Measurements from ENCODE around the gene ATG4C. TPM values are rescaled to one million over a fixed set of nuclear protein-coding genes. Genes with fewer than 3 reads are reported as not detected.

ATG4C gene
- total RNA-seq, 1 experiment from 2014 or later = 6.6 TPM

DNA sequence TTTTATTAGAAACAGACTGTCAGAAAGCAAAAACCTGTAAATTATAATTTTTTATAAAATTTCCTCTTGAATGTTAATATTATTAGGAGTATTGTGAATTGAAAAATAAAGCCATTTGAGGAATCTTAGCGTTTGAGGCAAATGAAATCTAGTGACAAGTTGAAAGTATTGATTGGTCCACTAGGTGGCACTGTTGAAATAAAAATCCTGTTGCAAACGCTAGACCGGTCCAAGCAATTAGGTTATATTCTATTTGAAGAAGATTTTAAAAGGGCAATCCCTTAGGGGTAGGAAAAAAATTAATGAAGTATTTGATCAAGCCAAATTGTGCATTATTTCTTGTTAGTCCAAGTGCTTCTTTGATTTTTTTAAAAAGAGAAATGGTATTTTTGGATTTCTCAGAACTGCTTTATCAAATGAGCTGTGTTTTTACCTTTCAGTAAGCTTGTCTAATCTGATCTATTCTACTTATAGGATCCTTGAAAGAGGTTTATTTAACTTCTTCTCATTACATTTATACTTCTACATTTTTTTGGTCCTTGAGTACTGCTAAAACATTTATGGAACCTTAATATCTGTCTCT is 57.7 kb downstream of the ATG4C start:
- no peak overlapping the region for H3K4me3 ChIP-seq
- H3K4me1 ChIP-seq (replicated peaks) = no peaks in the 10 kb centered on the region
- DNase-seq (ENCODE audit: low read depth in 1 of 2, low spot score in 2 of 2) = peak in 1 of 2 experiments; percentile 38
- H3K27ac ChIP-seq = no peak overlapping the region
- no peaks in the 10 kb centered on the region for H3K27me3 ChIP-seq (replicated peaks)
- no peaks in the 10 kb centered on the region for H3K36me3 ChIP-seq
- no peaks in the 10 kb centered on the region for H3K9me3 ChIP-seq (replicated peaks)

DNA sequence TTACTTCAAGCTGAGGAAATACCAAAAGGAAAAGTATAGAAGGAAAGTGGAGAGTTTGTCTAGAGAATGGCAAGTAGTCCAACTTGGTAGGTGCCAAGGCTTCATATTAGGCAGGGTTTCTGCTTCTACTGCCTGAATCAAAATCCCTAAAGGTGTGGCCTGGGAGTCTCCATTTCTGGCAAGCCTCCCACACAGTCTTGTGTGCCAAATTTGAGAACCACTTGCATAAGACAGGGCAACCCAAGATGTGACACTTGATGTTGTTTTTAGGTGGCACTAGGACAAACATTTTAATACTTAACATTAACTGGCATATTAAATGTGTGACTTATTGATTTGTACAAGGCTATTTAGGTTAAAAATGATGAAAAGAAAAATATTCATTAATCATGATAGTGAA is 60.1 kb downstream of the ATG4C start:
- no peaks in the 10 kb centered on the region for H3K4me1 ChIP-seq (replicated peaks)
- no peak overlapping the region for H3K27ac ChIP-seq
- H3K4me3 ChIP-seq = no peak overlapping the region
- no peaks in the 10 kb centered on the region for H3K27me3 ChIP-seq (replicated peaks)
- H3K9me3 ChIP-seq (replicated peaks) = no peaks in the 10 kb centered on the region
- DNase-seq (ENCODE audit: low read depth in 1 of 2, low spot score in 2 of 2) = no peak
- no peaks in the 10 kb centered on the region for H3K36me3 ChIP-seq

DNA sequence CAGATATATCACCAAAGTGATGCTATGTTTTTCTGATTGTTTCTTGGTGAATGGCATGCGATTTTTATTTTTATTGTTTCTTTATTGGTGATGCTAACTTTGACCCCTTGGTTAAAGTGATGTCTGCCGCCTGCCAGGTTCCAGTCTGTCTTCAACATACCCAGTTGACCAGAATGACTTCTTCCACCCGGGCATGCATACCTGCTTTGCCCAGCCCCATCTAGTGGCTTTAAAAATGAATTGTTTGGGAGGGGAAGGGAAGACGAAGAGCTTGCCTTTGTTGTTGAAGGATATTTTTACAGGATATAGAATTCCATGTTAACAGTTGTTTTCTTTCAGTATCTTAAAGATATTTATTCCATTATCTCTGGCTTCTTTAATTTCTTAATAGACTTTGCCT is 65.1 kb downstream of the ATG4C start:
- Histone ChIP-seq H3K9me3 (replicated peaks) (no peaks in the 10 kb centered on the region), H3K27me3 (replicated peaks) (no peaks in the 10 kb centered on the region), H3K4me3 (no peak overlapping the region), H3K4me1 (replicated peaks) (peaks cover 13% of the 10 kb centered on the region), H3K27ac (no peak overlapping the region), H3K36me3 (no peaks in the 10 kb centered on the region)
- no peak for DNase-seq (ENCODE audit: low read depth in 1 of 2, low spot score in 2 of 2)

DNA sequence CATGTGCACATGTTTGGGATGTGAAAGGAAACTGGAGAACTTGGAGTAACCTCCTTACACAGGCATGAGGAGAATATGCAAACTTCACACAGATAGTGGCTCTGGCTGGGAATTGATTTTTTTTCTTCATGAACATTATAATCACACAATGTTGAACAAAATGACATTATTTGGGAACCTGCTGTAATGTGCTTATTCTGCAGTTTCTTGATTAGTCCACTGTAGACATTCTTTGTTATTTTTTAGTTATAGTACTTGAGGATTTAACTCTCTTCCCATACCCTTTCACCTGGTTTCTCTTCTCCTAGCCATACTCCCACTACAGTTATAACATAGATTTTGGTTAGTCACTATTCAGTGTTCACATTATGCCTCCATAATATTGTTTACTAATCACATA is 68.3 kb downstream of the ATG4C start:
- no peaks in the 10 kb centered on the region for H3K9me3 ChIP-seq (replicated peaks)
- H3K36me3 ChIP-seq = no peaks in the 10 kb centered on the region
- DNase-seq (ENCODE audit: low read depth in 1 of 2, low spot score in 2 of 2) = no peak
- peaks cover 13% of the 10 kb centered on the region for H3K4me1 ChIP-seq (replicated peaks)
- no peak overlapping the region for H3K4me3 ChIP-seq
- H3K27ac ChIP-seq = no peak overlapping the region
- H3K27me3 ChIP-seq (replicated peaks) = no peaks in the 10 kb centered on the region

DNA sequence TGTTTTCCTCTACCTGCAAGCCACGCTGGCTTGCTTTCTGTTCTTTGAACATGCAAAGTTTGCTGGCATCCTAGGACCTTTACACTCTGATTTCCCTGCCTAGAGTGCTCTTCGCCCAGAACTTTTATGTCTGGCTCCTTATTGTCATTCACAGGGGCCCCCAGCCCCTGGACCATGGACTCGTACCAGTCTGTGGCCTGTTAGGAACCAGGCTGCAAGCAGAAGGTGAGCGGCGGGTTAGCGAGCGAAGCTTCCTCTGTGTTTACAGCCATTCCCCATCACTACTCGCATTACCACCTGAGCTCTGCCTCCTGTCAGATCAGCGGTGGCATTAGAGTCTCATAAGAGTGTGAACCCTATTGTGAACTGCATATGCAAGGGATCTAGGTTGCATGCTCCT is 73.0 kb downstream of the ATG4C start:
- Histone ChIP-seq H3K27me3 (replicated peaks) (no peaks in the 10 kb centered on the region), H3K4me3 (no peak overlapping the region), H3K36me3 (no peaks in the 10 kb centered on the region), H3K9me3 (replicated peaks) (no peaks in the 10 kb centered on the region), H3K27ac (no peak overlapping the region), H3K4me1 (replicated peaks) (peaks cover 5% of the 10 kb centered on the region)
- DNase-seq (ENCODE audit: low read depth in 1 of 2, low spot score in 2 of 2) = no peak

DNA sequence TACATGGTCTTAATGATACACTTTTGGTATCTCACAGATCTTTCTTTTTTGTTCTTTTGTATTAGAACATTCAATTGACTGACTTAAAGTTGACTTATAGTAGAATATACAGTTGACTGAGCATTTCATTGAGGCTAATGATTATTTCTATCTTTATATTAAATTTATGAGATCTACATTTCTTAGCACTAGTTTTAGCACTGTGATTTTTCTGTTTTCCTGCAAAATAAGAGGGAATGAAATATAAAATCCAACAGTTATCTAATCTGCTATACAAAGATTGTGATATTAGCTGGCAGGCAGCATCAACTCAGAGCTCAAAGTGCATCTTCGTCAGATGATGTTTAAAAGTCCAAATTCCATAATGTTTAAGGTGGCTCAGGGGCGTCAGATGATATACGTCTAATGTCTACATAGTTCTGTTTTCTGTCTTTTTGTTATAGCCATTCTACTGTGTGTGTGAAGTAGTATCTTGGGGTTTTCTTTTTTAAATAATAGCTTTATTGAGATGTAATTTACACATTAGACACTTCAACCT is 85.4 kb downstream of the ATG4C start:
- H3K9me3 ChIP-seq (replicated peaks) = no peaks in the 10 kb centered on the region
- no peaks in the 10 kb centered on the region for H3K4me1 ChIP-seq (replicated peaks)
- H3K27me3 ChIP-seq (replicated peaks) = no peaks in the 10 kb centered on the region
- no peak overlapping the region for H3K4me3 ChIP-seq
- no peak overlapping the region for H3K27ac ChIP-seq
- no peak for DNase-seq (ENCODE audit: low read depth in 1 of 2, low spot score in 2 of 2)
- no peaks in the 10 kb centered on the region for H3K36me3 ChIP-seq

DNA sequence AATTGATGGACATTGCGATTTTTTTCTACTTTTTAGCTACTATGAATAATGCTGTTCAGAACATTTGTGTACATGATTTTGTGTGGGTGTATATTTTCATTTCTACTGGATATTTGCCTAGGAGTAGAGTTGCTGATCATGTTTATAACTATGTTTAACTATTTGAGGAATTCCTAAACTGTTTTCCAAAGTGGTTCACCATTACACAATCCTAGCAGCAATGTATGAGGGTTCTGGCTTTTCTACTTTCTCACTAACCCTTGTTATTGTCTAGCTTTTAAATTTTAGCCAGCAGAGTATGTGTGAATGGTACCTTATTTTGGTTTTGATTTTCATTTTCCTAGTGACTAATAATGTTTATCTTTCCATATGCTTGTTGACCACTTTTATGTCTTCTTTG is 86.2 kb downstream of the ATG4C start:
- no peak overlapping the region for H3K27ac ChIP-seq
- no peak overlapping the region for H3K4me3 ChIP-seq
- no peaks in the 10 kb centered on the region for H3K36me3 ChIP-seq

DNA sequence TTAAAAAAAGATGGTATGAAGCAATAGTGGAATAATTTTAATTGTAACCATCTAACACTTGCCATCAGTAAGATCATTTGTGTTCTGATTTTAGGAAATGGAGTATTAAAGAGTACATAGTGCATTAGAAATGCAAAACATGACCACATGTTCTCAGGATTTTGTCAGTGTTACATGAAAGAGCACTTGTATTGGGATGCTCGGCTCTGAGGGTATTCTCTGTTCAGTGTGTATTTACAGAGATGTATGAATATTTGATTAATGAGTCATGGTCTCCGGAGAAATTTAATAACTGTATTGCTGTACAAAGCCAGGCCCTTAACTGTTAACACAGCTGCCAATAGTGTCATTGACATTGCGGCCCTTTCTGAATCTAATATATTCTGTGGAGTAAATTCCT is 91.7 kb downstream of the ATG4C start:
- DNase-seq (ENCODE audit: low read depth in 1 of 2, low spot score in 2 of 2) = no peak
- H3K27ac ChIP-seq = no peak overlapping the region
- H3K4me1 ChIP-seq (replicated peaks) = no peaks in the 10 kb centered on the region
- H3K36me3 ChIP-seq = no peaks in the 10 kb centered on the region
- H3K9me3 ChIP-seq (replicated peaks) = no peaks in the 10 kb centered on the region; the same call in 1 of the 2 replicates
- H3K27me3 ChIP-seq (replicated peaks) = peaks cover 21% of the 10 kb centered on the region; the same call in 1 of the 2 replicates
- H3K4me3 ChIP-seq = no peak overlapping the region

More for the DNA sequence above, 86.2 kb downstream of the ATG4C start:
- DNase-seq (ENCODE audit: low read depth in 1 of 2, low spot score in 2 of 2) = no peak
- Histone ChIP-seq H3K9me3 (replicated peaks) (no peaks in the 10 kb centered on the region), H3K27me3 (replicated peaks) (no peaks in the 10 kb centered on the region), H3K4me1 (replicated peaks) (no peaks in the 10 kb centered on the region)

DNA sequence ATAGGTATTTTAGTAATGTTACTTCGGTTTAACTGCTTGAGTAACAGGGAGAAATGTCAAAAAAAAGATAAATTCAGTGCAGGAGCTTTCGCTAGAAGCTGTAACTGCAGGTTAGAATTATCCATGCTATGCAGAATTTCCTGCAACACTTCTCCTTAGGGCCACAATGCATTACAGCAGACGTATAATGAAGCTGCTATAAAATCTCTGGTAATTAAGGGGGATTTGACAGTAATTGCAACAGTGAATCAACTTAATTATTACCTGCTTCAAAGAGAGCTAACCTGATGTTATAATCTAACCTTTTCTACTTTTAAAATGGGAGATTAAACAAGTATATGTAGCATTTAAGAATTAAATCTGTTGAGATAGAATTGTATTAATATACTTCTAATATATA is 92.6 kb downstream of the ATG4C start:
- no peak for DNase-seq (ENCODE audit: low read depth in 1 of 2, low spot score in 2 of 2)
- Histone ChIP-seq H3K4me1 (replicated peaks) (no peaks in the 10 kb centered on the region), H3K27ac (no peak overlapping the region), H3K36me3 (no peaks in the 10 kb centered on the region), H3K27me3 (replicated peaks) (peaks cover 21% of the 10 kb centered on the region; the same call in 1 of the 2 replicates), H3K9me3 (replicated peaks) (no peaks in the 10 kb centered on the region; the same call in 1 of the 2 replicates), H3K4me3 (no peak overlapping the region)

DNA sequence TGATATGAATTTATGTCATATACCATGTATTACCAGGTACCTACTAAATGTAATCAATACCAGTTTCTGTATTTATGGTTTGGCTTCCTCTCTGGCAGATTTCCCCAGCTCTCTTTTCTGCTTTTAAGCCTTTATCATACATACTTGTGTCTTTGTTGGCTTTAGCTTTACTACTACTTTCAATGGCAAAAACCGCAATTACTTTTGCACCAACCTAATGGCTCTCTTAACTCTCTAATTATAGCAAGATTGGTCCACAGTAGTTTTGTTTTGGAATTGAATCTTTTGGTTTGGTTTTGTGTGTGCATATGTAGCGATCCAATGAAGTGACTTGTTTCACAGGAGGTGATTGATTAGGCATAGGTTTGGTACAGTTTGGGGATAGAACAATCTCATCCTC is 93.6 kb downstream of the ATG4C start:
- no peaks in the 10 kb centered on the region for H3K4me1 ChIP-seq (replicated peaks)
- peaks cover 23% of the 10 kb centered on the region; the same call in 1 of the 2 replicates for H3K27me3 ChIP-seq (replicated peaks)

DNA sequence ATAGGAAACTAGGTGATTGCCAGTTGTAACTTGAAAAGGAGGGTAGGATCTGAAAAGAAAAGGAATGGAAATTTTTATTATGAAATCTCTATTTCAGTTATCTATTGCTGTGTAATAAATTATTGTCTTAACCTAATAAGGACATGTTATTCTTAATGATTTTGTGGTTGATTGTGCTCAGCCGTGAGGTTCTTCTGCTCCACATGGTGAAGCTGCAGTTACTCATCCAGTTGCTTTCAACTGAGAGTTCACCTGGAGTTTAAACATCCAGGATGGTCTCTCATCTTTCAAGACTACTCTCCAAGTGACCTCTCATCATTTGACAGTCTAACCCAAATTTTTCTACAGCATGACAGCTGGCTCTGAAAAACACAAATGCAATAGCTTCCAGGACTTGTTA is 96.0 kb downstream of the ATG4C start:
- Histone ChIP-seq H3K4me3 (no peak overlapping the region), H3K27me3 (replicated peaks) (peaks cover 23% of the 10 kb centered on the region), H3K36me3 (no peaks in the 10 kb centered on the region), H3K27ac (no peak overlapping the region), H3K9me3 (replicated peaks) (no peaks in the 10 kb centered on the region; the same call in 1 of the 2 replicates), H3K4me1 (replicated peaks) (no peaks in the 10 kb centered on the region)
- DNase-seq (ENCODE audit: low read depth in 1 of 2, low spot score in 2 of 2) = no peak

More for the DNA sequence above, 93.6 kb downstream of the ATG4C start:
- H3K9me3 ChIP-seq (replicated peaks) = no peaks in the 10 kb centered on the region; the same call in 1 of the 2 replicates
- no peak overlapping the region for H3K27ac ChIP-seq
- H3K4me3 ChIP-seq = no peak overlapping the region
- DNase-seq (ENCODE audit: low read depth in 1 of 2, low spot score in 2 of 2) = no peak
- H3K36me3 ChIP-seq = no peaks in the 10 kb centered on the region

DNA sequence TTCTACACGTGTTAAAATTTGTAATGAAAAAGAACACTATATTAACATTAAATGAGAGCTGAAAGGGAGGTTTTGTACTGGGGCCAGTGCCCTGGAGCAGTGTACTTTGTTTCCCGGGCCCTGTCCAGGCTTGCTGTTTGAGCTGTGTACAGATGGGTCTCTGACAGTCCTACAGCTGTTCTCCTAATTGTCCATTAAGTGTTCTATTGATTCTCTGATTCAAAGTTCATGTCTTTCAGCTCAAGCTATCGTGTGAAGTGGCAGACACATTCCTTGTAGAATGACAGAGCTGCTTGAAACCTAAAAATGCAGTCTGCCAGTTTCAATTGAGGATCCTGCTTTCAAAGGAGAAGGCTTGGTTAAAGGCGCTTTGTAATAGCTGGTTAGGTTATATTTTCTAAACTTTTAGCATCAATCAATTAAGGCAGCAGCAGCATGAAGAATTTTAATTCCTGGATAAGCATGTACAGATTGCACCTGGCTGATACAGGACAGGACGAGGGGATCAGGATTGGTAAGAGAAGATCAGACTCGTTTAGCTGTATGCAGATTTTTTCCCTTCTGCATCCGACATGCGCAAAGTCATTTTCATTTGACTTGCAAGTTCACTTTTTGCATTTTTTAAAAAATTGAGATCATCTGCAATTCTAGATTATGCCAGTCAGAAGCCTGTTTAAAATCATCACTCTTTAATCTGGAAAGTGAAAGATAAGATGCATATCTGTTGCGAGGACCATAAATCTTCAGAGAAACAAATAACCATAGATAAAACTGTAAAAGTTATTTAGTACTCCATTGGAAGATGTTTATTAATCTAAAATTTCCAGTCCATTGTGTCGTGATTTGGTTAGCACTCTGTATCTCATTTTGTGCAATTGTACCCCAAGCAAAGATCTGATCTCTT is 98.5 kb downstream of the ATG4C start:
- Histone ChIP-seq H3K4me1 (replicated peaks) (no peaks in the 10 kb centered on the region), H3K4me3 (no peak overlapping the region), H3K36me3 (no peaks in the 10 kb centered on the region), H3K27ac (no peak overlapping the region), H3K27me3 (replicated peaks) (peaks cover 12% of the 10 kb centered on the region), H3K9me3 (replicated peaks) (no peaks in the 10 kb centered on the region; the same call in 1 of the 2 replicates)
- no peak for DNase-seq (ENCODE audit: low read depth in 1 of 2, low spot score in 2 of 2)

DNA sequence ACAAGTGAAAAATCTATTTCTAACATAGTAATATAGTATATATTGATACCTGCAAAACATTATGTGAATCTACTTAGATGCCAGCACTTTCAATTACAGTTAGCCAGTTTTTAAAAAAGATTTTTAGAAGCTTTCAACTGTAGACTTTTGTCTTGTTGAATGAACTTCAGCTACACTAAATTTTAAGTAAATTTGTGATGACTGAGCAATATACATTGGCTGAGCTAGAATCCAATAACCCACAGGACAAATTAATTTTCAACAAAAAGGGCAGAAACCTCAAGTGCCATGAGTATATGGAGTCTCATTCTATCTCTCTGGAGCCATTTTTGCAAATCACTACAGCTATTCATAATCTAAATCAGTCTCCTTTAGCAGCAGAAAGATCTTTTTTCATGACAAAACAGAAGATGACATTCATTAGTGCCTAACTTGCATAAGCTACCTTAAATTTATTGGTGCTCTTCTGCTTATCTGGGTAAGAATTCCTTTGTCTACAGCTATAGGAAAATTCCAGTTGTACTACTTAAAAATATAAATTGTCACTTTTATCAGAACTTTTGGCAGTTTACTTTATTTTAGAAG is 100.3 kb downstream of the ATG4C start:
- Histone ChIP-seq H3K36me3 (no peaks in the 10 kb centered on the region), H3K27me3 (replicated peaks) (peaks cover 9% of the 10 kb centered on the region), H3K4me1 (replicated peaks) (no peaks in the 10 kb centered on the region), H3K9me3 (replicated peaks) (no peaks in the 10 kb centered on the region; the same call in 1 of the 2 replicates), H3K4me3 (no peak overlapping the region), H3K27ac (no peak overlapping the region)
- DNase-seq (ENCODE audit: low read depth in 1 of 2, low spot score in 2 of 2) = no peak

Data from SJSA1 (cell line).